Thyroid gland (tissue), 4 donors: ENCODE results near the gene SLC5A9.

Experiments used
- POLR2A ChIP-seq, 2 donors: fragments of 450-650 bp; IDR thresholded peaks; one replicate each; pipeline ENCODE4 v1.6.1; 2017; ENCODE audit warnings: antibody characterized with exemption in 2 of 2, mild to moderate bottlenecking in 2 of 2, moderate library complexity in 1 of 2
- TF ChIP-seq, protein P1 (sequence below), 6 experiments: fragments of 200-600 bp in 3 of 6; fragments of 450-650 bp in 3 of 6; sonication (generic) in 3 of 6; IDR thresholded peaks; one replicate each; pipeline ENCODE4 v1.5.1; 2016 to 2019; ENCODE audit warnings: antibody characterized with exemption in 6 of 6, mild to moderate bottlenecking in 2 of 6, inconsistent platforms in 1 of 6, moderate library complexity in 1 of 6

DNA sequence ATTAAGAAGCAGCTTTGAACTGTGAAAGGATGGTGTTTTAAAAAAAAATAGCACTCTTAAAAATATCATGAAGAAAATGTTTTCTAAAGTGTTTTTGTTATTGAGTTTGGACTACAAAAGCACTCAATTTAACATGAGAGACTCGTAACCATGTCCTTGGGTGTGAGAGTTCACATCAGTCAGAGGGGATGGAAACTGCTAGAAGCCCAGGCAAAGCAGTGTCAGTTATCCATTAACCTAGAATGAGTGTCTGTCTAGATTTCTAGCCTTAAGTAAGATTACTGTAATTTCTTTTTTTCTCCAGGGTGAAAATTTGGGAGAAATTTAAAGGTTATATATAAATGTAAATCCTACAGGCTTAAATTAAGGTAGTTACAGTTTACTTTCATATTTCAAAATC is 31.7 kb downstream of the SLC5A9 start:
- TF ChIP-seq, protein P1, sequence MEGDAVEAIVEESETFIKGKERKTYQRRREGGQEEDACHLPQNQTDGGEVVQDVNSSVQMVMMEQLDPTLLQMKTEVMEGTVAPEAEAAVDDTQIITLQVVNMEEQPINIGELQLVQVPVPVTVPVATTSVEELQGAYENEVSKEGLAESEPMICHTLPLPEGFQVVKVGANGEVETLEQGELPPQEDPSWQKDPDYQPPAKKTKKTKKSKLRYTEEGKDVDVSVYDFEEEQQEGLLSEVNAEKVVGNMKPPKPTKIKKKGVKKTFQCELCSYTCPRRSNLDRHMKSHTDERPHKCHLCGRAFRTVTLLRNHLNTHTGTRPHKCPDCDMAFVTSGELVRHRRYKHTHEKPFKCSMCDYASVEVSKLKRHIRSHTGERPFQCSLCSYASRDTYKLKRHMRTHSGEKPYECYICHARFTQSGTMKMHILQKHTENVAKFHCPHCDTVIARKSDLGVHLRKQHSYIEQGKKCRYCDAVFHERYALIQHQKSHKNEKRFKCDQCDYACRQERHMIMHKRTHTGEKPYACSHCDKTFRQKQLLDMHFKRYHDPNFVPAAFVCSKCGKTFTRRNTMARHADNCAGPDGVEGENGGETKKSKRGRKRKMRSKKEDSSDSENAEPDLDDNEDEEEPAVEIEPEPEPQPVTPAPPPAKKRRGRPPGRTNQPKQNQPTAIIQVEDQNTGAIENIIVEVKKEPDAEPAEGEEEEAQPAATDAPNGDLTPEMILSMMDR (IDR thresholded peaks at IDR 0.05) = no peak
- no peak for TF ChIP-seq POLR2A (IDR thresholded peaks at IDR 0.05)
